Keratinocyte (primary cell): ENCODE results near the gene BDKRB1. TPM values are rescaled to one million over a fixed set of nuclear protein-coding genes. Genes with fewer than 3 reads are reported as not detected.

ENCODE experiments used
- DNase-seq: peaks from one replicate; pipeline ENCODE4 v3.0.0-alpha.2; 2011; ENCODE audit warnings: low read depth, missing footprints, low spot score
- FAIRE-seq: peaks from 2 replicates; lab custom pipeline; 2011; peaks lifted over from hg19 to GRCh38; lab: Jason Lieb, UNC
- H2AFZ ChIP-seq: 2 replicates; pipeline ENCODE4 v1.6.0; 2012; ENCODE audit warnings: low read length, control low read depth, inconsistent platforms; ENCODE audit not compliant: control insufficient read depth
- H3K27ac ChIP-seq: 2 replicates; pipeline ENCODE4 v1.5.1; 2011; ENCODE audit warnings: low read length; ENCODE audit not compliant: control insufficient read depth, insufficient read depth
- H3K27me3 ChIP-seq: 3 replicates; pipeline ENCODE4 v1.6.0; 2011; ENCODE audit warnings: low read length; ENCODE audit not compliant: control insufficient read depth, insufficient read depth; ENCODE audit errors: extremely low read depth
- H3K36me3 ChIP-seq, 2 experiments: 2 replicates in 1 of 2; 3 replicates in 1 of 2; pipeline ENCODE4 v1.5.1; 2011; ENCODE audit warnings: low read length in 2 of 2, mild to moderate bottlenecking in 1 of 2; ENCODE audit not compliant: control insufficient read depth in 2 of 2, insufficient read depth in 2 of 2; ENCODE audit errors: extremely low read depth in 1 of 2
- H3K4me1 ChIP-seq: 3 replicates; pipeline ENCODE4 v1.5.1; 2011; ENCODE audit warnings: low read length; ENCODE audit not compliant: control insufficient read depth, insufficient read depth; ENCODE audit errors: extremely low read depth
- H3K4me2 ChIP-seq: 3 replicates; pipeline ENCODE4 v1.6.0; 2011; ENCODE audit warnings: low read depth, low read length; ENCODE audit not compliant: control insufficient read depth, insufficient read depth; ENCODE audit errors: extremely low read depth
- H3K4me3 ChIP-seq, 3 experiments: fragments of 200-600 bp in 1 of 3; sonication (generic) in 1 of 3; 2 replicates in 2 of 3; 3 replicates in 1 of 3; pipeline ENCODE4 v1.5.1; 2011 to 2016; ENCODE audit warnings: low read length in 3 of 3, mild to moderate bottlenecking in 3 of 3, control low read depth in 2 of 3, inconsistent platforms in 1 of 3, low read depth in 1 of 3, mixed read lengths in 1 of 3, mixed run types in 1 of 3, moderate library complexity in 1 of 3; ENCODE audit not compliant: control insufficient read depth in 2 of 3, insufficient read depth in 2 of 3; ENCODE audit errors: extremely low read depth in 1 of 3
- H3K79me2 ChIP-seq: 2 replicates; pipeline ENCODE4 v1.6.0; 2012; ENCODE audit warnings: low read length; ENCODE audit not compliant: control insufficient read depth, insufficient read depth
- H3K9ac ChIP-seq: 3 replicates; pipeline ENCODE4 v1.6.0; 2011; ENCODE audit warnings: low read length; ENCODE audit not compliant: control insufficient read depth, insufficient read depth; ENCODE audit errors: extremely low read depth
- H3K9me1 ChIP-seq: 3 replicates; pipeline ENCODE4 v1.6.0; 2011; ENCODE audit warnings: low read length; ENCODE audit not compliant: control insufficient read depth, insufficient read depth; ENCODE audit errors: extremely low read depth
- H3K9me3 ChIP-seq: 2 replicates; pipeline ENCODE4 v1.5.1; 2012; ENCODE audit warnings: low read depth, low read length; ENCODE audit not compliant: control insufficient read depth
- H4K20me1 ChIP-seq: 3 replicates; pipeline ENCODE4 v1.6.0; 2011; ENCODE audit warnings: low read length; ENCODE audit not compliant: control insufficient read depth, insufficient read depth; ENCODE audit errors: extremely low read depth
- CTCF ChIP-seq, 3 experiments: IDR thresholded peaks in 1 of 3; conservative IDR thresholded peaks in 1 of 3; optimal IDR thresholded peaks in 1 of 3; 2 replicates in 2 of 3; 3 replicates in 1 of 3; pipeline versions ENCODE3 to v1.5.1; 2011; ENCODE audit warnings: low read length in 3 of 3, mild to moderate bottlenecking in 3 of 3, moderate library complexity in 2 of 3, control low read depth in 1 of 3, inconsistent platforms in 1 of 3; ENCODE audit not compliant: insufficient read depth in 2 of 3; ENCODE audit errors: extremely low read depth in 1 of 3
- EZH2 ChIP-seq: IDR thresholded peaks from one replicate; pipeline ENCODE4 v1.6.1; 2012; ENCODE audit warnings: inconsistent platforms, mild to moderate bottlenecking, low read length, moderate library complexity
- dilution Hi-C: fragments of 300-500 bp; cut with MboI; formaldehyde crosslinking; loops from one replicate; pipeline ENCODE4 v1.7.0; 2020; ENCODE audit warnings: low sequenced_read_pairs; ENCODE audit not compliant: extremely low pct_ligation_motif_present
- polyA plus RNA-seq, 5 experiments: library from polyadenylated mRNA; depleted of rRNA in 3 of 5; stranded (reverse) in 3 of 5; stranded (forward) in 1 of 5; unstranded in 1 of 5; fragments of >200 nt; gene quantifications; 1 replicate in 1 of 5; 2 replicates in 3 of 5; 3 replicates in 1 of 5; pipeline versions ENCODE4 v1.2.1 to v1.2.3, GENCODE V29; 2011 to 2012; ENCODE audit warnings: missing spikeins in 2 of 5, low read depth in 1 of 5, low replicate concordance in 1 of 5

BDKRB1 gene
- polyA plus RNA-seq, 1 donor (not counting 4 experiments of a cell fraction or from before 2014, with no cell fraction given), result 3.4 TPM

GRCh38 chr14:96287856-96288255 lies 31.8 kb downstream of the BDKRB1 start:
- Histone ChIP-seq H3K27me3 (no peaks in the 10 kb centered on the region), H3K9me3 (no peaks in the 10 kb centered on the region), H3K27ac (no peak overlapping the region), H3K9me1 (no peaks in the 10 kb centered on the region), H3K4me3 (no peak overlapping the region), H3K4me1 (peaks cover 6% of the 10 kb centered on the region), H3K79me2 (no peaks in the 10 kb centered on the region), H2AFZ (no peak overlapping the region), H3K9ac (no peak overlapping the region), H3K36me3 (peaks cover 4 to 15% of the 10 kb centered on the region in 2 experiments), H4K20me1 (no peaks in the 10 kb centered on the region), H3K4me2 (no peak overlapping the region)
- dilution Hi-C loops, result no loop called here
- FAIRE-seq, result no peak
- TF ChIP-seq CTCF (optimal IDR thresholded peaks at IDR 0.05 in 1 of 3, IDR thresholded peaks at IDR 0.05 in 1 of 3, conservative IDR thresholded peaks at IDR 0.05 in 1 of 3; ENCODE audit: extremely low read depth in 1 of 3, insufficient read depth in 2 of 3, low read length in 3 of 3) (no peak), EZH2 (no peak)
- DNase-seq, result no peak

- Histone ChIP-seq H2AFZ (no peak overlapping the region), H3K4me1 (no peaks in the 10 kb centered on the region), H4K20me1 (no peaks in the 10 kb centered on the region), H3K79me2 (no peaks in the 10 kb centered on the region), H3K36me3 (peaks cover 0 to 3% of the 10 kb centered on the region in 2 experiments), H3K4me3 (no peak overlapping the region), H3K9me3 (no peaks in the 10 kb centered on the region), H3K9ac (no peak overlapping the region), H3K9me1 (no peaks in the 10 kb centered on the region), H3K4me2 (no peak overlapping the region), H3K27ac (no peak overlapping the region), H3K27me3 (no peaks in the 10 kb centered on the region)
- TF ChIP-seq EZH2 (no peak), CTCF (optimal IDR thresholded peaks at IDR 0.05 in 1 of 3, IDR thresholded peaks at IDR 0.05 in 1 of 3, conservative IDR thresholded peaks at IDR 0.05 in 1 of 3; ENCODE audit: extremely low read depth in 1 of 3, insufficient read depth in 2 of 3, low read length in 3 of 3) (no peak)
- FAIRE-seq (no peak), DNase-seq (no peak)
- dilution Hi-C loops, result no loop called here
These were observed 38.2 kb downstream of the BDKRB1 start for GRCh38 chr14:96294246-96294645.
